Measurements from ENCODE around the gene RABEPK. TPM values are rescaled to one million over a fixed set of nuclear protein-coding genes. Genes with fewer than 3 reads are reported as not detected.
A peak's percentile ranks its signal among the peaks of the same experiment; 100 is the strongest.

RABEPK gene
- total and polyA plus RNA-seq, 12 donors = 6.5 to 24.3 (median 10.2) TPM

GRCh38 chr9:125241000-125241862 is 40.9 kb downstream of the RABEPK start, which contains the start of gene HSPA5:
Gene HSPA5, minus strand, starts transcription at chr9:125241343. Its CDS starts 217 bp downstream, at chr9:125241126.
- intact Hi-C loops (cut with DNase I) = loop anchor here in 3 of 10 donors (1.0 to 10.0 kb wide), 5 partner anchors 20 to 134 kb away; partner anchors contain the start of genes GAPVD1 (in 2 of the 3) and RABEPK (in 2 of the 3)
- Histone ChIP-seq H3K4me3 (peak within 1 kb of the TSS; percentile 79 to 99 (median 86)), H3K36me3 (peaks cover 0 to 41% (median 37%) of the 10 kb centered on the region in 9 donors), H3K9me3 (no peaks in the 10 kb centered on the region), H3K27ac (peak within 1 kb of the TSS; percentile 78 to 98 (median 96)), H3K27me3 (no peaks in the 10 kb centered on the region), H3K4me1 (peaks cover 22 to 55% (median 47%) of the 10 kb centered on the region in 9 donors)
- DNase-seq (peak; percentile 99 to 100), ATAC-seq (peak; percentile 97 to 99 (median 98))
- TF ChIP-seq CTCF (IDR thresholded peaks at IDR 0.05) = peak in 5 of 9 donors; percentile 19 to 50 (median 31)
- 0% methylated on average over 54 to 59 of the region's 59 CpGs for WGBS, 2 donors

- Histone ChIP-seq H3K27me3 (no peaks in the 10 kb centered on the region), H3K9me3 (no peaks in the 10 kb centered on the region), H3K36me3 (peaks cover 0 to 32% (median 28%) of the 10 kb centered on the region in 9 donors), H3K27ac (peak overlapping the region; percentile 78 to 98 (median 93)), H3K4me1 (peaks cover 20 to 47% (median 38%) of the 10 kb centered on the region in 9 donors), H3K4me3 (peak overlapping the region; percentile 55 to 93 (median 82))
- WGBS, 2 donors = 21 to 24% methylated on average over 27 of the region's 27 CpGs
- DNase-seq (peak; percentile 29 to 34), ATAC-seq (peak; percentile 1 to 26 (median 6))
- TF ChIP-seq CTCF (IDR thresholded peaks at IDR 0.05) = no peak
- intact Hi-C loops (cut with DNase I) = loop anchor here in 3 of 10 donors (1.0 to 10.0 kb wide), 5 partner anchors 19 to 133 kb away; partner anchors contain the start of genes GAPVD1 (in 2 of the 3) and RABEPK (in 2 of the 3)
These were observed 41.8 kb downstream of the RABEPK start for GRCh38 chr9:125241863-125242739.

- no peak for TF ChIP-seq CTCF (IDR thresholded peaks at IDR 0.05)
These were observed 43.5 kb downstream of the RABEPK start for GRCh38 chr9:125243792-125244260.

More at GRCh38 chr9:125243792-125244260, 43.5 kb downstream of the RABEPK start:
- ATAC-seq = no peak
- no peaks in the 10 kb centered on the region for H3K9me3 ChIP-seq
- H3K27me3 ChIP-seq = no peaks in the 10 kb centered on the region
- intact Hi-C loops (cut with DNase I) = loop anchor here in 3 of 10 donors (5.0 to 10.0 kb wide), 3 partner anchors 42 to 131 kb away; partner anchors contain the start of gene RABEPK (in 1 of the 3)
- peaks cover 0 to 15% (median 11%) of the 10 kb centered on the region in 9 donors for H3K36me3 ChIP-seq
- no peak overlapping the region for H3K27ac ChIP-seq
- peaks cover 12 to 29% (median 21%) of the 10 kb centered on the region in 9 donors for H3K4me1 ChIP-seq
- 88% methylated on average over 15 of the region's 15 CpGs for WGBS, 2 donors
- no peak for DNase-seq
- no peak overlapping the region for H3K4me3 ChIP-seq
